Epithelial cell of prostate (primary cell): ENCODE results near the gene GNB5.
A peak's percentile ranks its signal among the peaks of the same experiment; 100 is the strongest.
"Not testable (repeated sequence)": the region's sequence is repeated elsewhere in the genome, so short reads cannot be mapped to it uniquely, and the experiment has no call there.

Source experiments
- DNase-seq: peaks from one replicate; pipeline ENCODE4 v3.0.0-alpha.2; 2011; ENCODE audit warnings: low read depth, low spot score
- H3K27ac ChIP-seq: fragments of 450-650 bp; 2 replicates; pipeline ENCODE4 v1.5.1; 2017; ENCODE audit warnings: mild to moderate bottlenecking

The GNB5 gene

GRCh38 chr15:52172869-52173268, 18.3 kb downstream of the GNB5 start:
- DNase-seq = no peak
- no peak overlapping the region for H3K27ac ChIP-seq

GRCh38 chr15:52171807-52172206, 19.4 kb downstream of the GNB5 start:
- no peak overlapping the region for H3K27ac ChIP-seq
- DNase-seq = no peak

GRCh38 chr15:52171386-52171785, 19.8 kb downstream of the GNB5 start:
- no peak overlapping the region for H3K27ac ChIP-seq
- no peak for DNase-seq

GRCh38 chr15:52170199-52170598, 21.0 kb downstream of the GNB5 start:
- DNase-seq, H3K27ac ChIP-seq: not testable (repeated sequence)

GRCh38 chr15:52165494-52166131, 25.6 kb downstream of the GNB5 start:
- peak overlapping the region; percentile 30 for H3K27ac ChIP-seq
- DNase-seq = not testable (repeated sequence)

GRCh38 chr15:52164631-52165265, 26.4 kb downstream of the GNB5 start:
- H3K27ac ChIP-seq = peak overlapping the region; percentile 30
- DNase-seq = no peak

GRCh38 chr15:52163321-52164190, 27.6 kb downstream of the GNB5 start:
- no peak for DNase-seq
- no peak overlapping the region for H3K27ac ChIP-seq

- no peak overlapping the region for H3K27ac ChIP-seq
- DNase-seq = no peak
Observed at GRCh38 chr15:52162876-52163275, 28.3 kb downstream of the GNB5 start.

- H3K27ac ChIP-seq = no peak overlapping the region
- no peak for DNase-seq
Observed at GRCh38 chr15:52162260-52162659, 28.9 kb downstream of the GNB5 start.

- no peak for DNase-seq
- H3K27ac ChIP-seq = no peak overlapping the region
Observed at GRCh38 chr15:52161406-52161966, 29.7 kb downstream of the GNB5 start.

GRCh38 chr15:52159645-52160044, 31.5 kb downstream of the GNB5 start:
- H3K27ac ChIP-seq = no peak overlapping the region
- no peak for DNase-seq

GRCh38 chr15:52158084-52158765, 33.0 kb downstream of the GNB5 start:
- DNase-seq = no peak
- H3K27ac ChIP-seq = no peak overlapping the region

- no peak for DNase-seq
- H3K27ac ChIP-seq = no peak overlapping the region
Observed at GRCh38 chr15:52155878-52156277, 35.3 kb downstream of the GNB5 start.

GRCh38 chr15:52154896-52155865, 36.0 kb downstream of the GNB5 start:
- no peak for DNase-seq
- no peak overlapping the region for H3K27ac ChIP-seq

- H3K27ac ChIP-seq = no peak overlapping the region
- no peak for DNase-seq
Observed at GRCh38 chr15:52153900-52154895, 37.0 kb downstream of the GNB5 start.

- no peak for DNase-seq
- H3K27ac ChIP-seq = no peak overlapping the region
Observed at GRCh38 chr15:52151353-52151752, 39.8 kb downstream of the GNB5 start.

- DNase-seq = no peak
- no peak overlapping the region for H3K27ac ChIP-seq
Observed at GRCh38 chr15:52150871-52151270, 40.3 kb downstream of the GNB5 start.
